H1 (cell line): Measurements from ENCODE around the gene NPTX1. TPM values are rescaled to one million over a fixed set of nuclear protein-coding genes. Genes with fewer than 3 reads are reported as not detected.
A peak's percentile ranks its signal among the peaks of the same experiment; 100 is the strongest.

Experiments
- CTCF ChIA-PET: fragments of 300-600 bp; sonication (Branson Sonifier 250); formaldehyde crosslinking; loops from one replicate; lab custom pipeline; 2021; ENCODE audit not compliant: partially characterized antibody; lab: Charles Lee
- POLR2A ChIA-PET: fragments of 300-600 bp; sonication (Branson Sonifier 250); formaldehyde crosslinking; loops from one replicate; lab custom pipeline; 2021; ENCODE audit warnings: inconsistent platforms; ENCODE audit not compliant: partially characterized antibody; lab: Charles Lee
- DNase-seq, 2 experiments: peaks; one replicate each; pipeline versions ENCODE4 v3.0.0 to v3.0.0-alpha.2; 2010 to 2022; ENCODE audit warnings: low spot score in 2 of 2, low read depth in 1 of 2, mixed read lengths in 1 of 2
- FAIRE-seq: peaks from 2 replicates; lab custom pipeline; 2011; peaks lifted over from hg19 to GRCh38; lab: Jason Lieb, UNC
- H2AFZ ChIP-seq: 2 replicates; pipeline ENCODE4 v1.8.1; 2012; ENCODE audit warnings: low read length, inconsistent platforms
- H2AK5ac ChIP-seq: 2 replicates; pipeline ENCODE4 v1.6.1; 2013; ENCODE audit warnings: low read depth, low read length
- H2BK120ac ChIP-seq: replicated peaks from 2 replicates; pipeline ENCODE3; 2013; ENCODE audit warnings: low read depth, low read length, inconsistent platforms
- H2BK12ac ChIP-seq: 2 replicates; pipeline ENCODE4 v1.6.1; 2013; ENCODE audit warnings: low read depth, low read length
- H2BK15ac ChIP-seq: 2 replicates; pipeline ENCODE4 v1.6.1; 2013; ENCODE audit warnings: low read length
- H2BK20ac ChIP-seq: 2 replicates; pipeline ENCODE4 v1.6.1; 2013; ENCODE audit warnings: low read length
- H2BK5ac ChIP-seq: 2 replicates; pipeline ENCODE4 v1.6.1; 2013; ENCODE audit warnings: low read depth, low read length
- H3K14ac ChIP-seq: 2 replicates; pipeline ENCODE4 v1.6.1; 2013; ENCODE audit warnings: inconsistent platforms; ENCODE audit not compliant: insufficient read length
- H3K18ac ChIP-seq: 2 replicates; pipeline ENCODE4 v1.6.1; 2013; ENCODE audit warnings: low read length; ENCODE audit errors: extremely low read depth
- H3K23ac ChIP-seq: 2 replicates; pipeline ENCODE4 v1.6.1; 2013; ENCODE audit warnings: inconsistent platforms; ENCODE audit not compliant: insufficient read length
- H3K23me2 ChIP-seq: 2 replicates; pipeline ENCODE4 v1.6.1; 2013; ENCODE audit warnings: low read depth, low read length
- H3K27ac ChIP-seq: 2 replicates; pipeline ENCODE4 v1.6.1; 2011; ENCODE audit warnings: low read depth, low read length, inconsistent platforms
- H3K27me3 ChIP-seq, 4 experiments: replicated peaks in 1 of 4; 1 replicate in 1 of 4; 2 replicates in 3 of 4; pipeline versions ENCODE4 v1.6.1 to v1.8.1; 2011 to 2013; ENCODE audit warnings: low read length in 3 of 4, mild to moderate bottlenecking in 3 of 4, inconsistent platforms in 2 of 4, mixed read lengths in 2 of 4, moderate library complexity in 1 of 4; ENCODE audit not compliant: control insufficient read depth in 3 of 4, insufficient read depth in 3 of 4; ENCODE audit errors: extremely low read depth in 1 of 4
- H3K36me3 ChIP-seq, 4 experiments: 2 replicates each; pipeline versions ENCODE4 v1.6.1 to v1.8.1; 2011 to 2013; ENCODE audit warnings: mild to moderate bottlenecking in 4 of 4, low read length in 3 of 4, moderate library complexity in 2 of 4, control low read depth in 1 of 4, inconsistent platforms in 1 of 4; ENCODE audit not compliant: insufficient read depth in 4 of 4, control insufficient read depth in 2 of 4
- H3K4ac ChIP-seq: replicated peaks from 2 replicates; pipeline ENCODE3; 2013; ENCODE audit warnings: low read length, low read depth, mixed read lengths, inconsistent platforms; ENCODE audit not compliant: insufficient read length
- H3K4me1 ChIP-seq, 4 experiments: replicated peaks in 1 of 4; 1 replicate in 1 of 4; 2 replicates in 3 of 4; pipeline versions ENCODE4 v1.6.1 to v1.8.1; 2011 to 2013; ENCODE audit warnings: low read length in 3 of 4, inconsistent platforms in 2 of 4, mixed read lengths in 1 of 4; ENCODE audit not compliant: insufficient read depth in 4 of 4, control insufficient read depth in 3 of 4
- H3K4me2 ChIP-seq, 2 experiments: 2 replicates each; pipeline versions ENCODE4 v1.6.1 to v1.8.1; 2011 to 2013; ENCODE audit warnings: low read depth in 2 of 2, low read length in 2 of 2, control low read depth in 1 of 2, inconsistent platforms in 1 of 2, mild to moderate bottlenecking in 1 of 2; ENCODE audit not compliant: insufficient read depth in 1 of 2
- H3K4me3 ChIP-seq, 4 experiments: fragments of 200-600, 300-600 bp in 1 of 4; sonication (generic), shearing (Covaris generic), sonication (Bioruptor Twin) in 1 of 4; 2 replicates each; pipeline versions ENCODE4 v1.5.1 to v1.8.1; 2011 to 2016; ENCODE audit warnings: low read length in 4 of 4, low read depth in 3 of 4, control low read depth in 2 of 4, inconsistent platforms in 2 of 4, mild to moderate bottlenecking in 2 of 4, mixed read lengths in 1 of 4, moderate library complexity in 1 of 4; ENCODE audit not compliant: insufficient read depth in 2 of 4; ENCODE audit errors: extremely low read depth in 1 of 4
- H3K56ac ChIP-seq: replicated peaks from 2 replicates; pipeline ENCODE3; 2013; ENCODE audit warnings: low read depth, mild to moderate bottlenecking, mixed read lengths, low read length, inconsistent platforms; ENCODE audit not compliant: insufficient read length
- H3K79me1 ChIP-seq: 2 replicates; pipeline ENCODE4 v1.6.1; 2013; ENCODE audit warnings: low read depth, low read length, control low read depth
- H3K79me2 ChIP-seq, 2 experiments: 2 replicates each; pipeline versions ENCODE4 v1.6.1 to v1.8.1; 2012 to 2013; ENCODE audit warnings: low read length in 2 of 2, mild to moderate bottlenecking in 2 of 2, inconsistent platforms in 1 of 2; ENCODE audit not compliant: insufficient read depth in 2 of 2, control insufficient read depth in 1 of 2
- H3K9ac ChIP-seq, 4 experiments: replicated peaks in 1 of 4; 1 replicate in 1 of 4; 2 replicates in 3 of 4; pipeline versions ENCODE4 v1.6.1 to v1.8.1; 2011 to 2013; ENCODE audit warnings: low read depth in 3 of 4, low read length in 3 of 4, control low read depth in 2 of 4, mild to moderate bottlenecking in 2 of 4, moderate library complexity in 2 of 4, inconsistent platforms in 1 of 4; ENCODE audit errors: extremely low read depth in 1 of 4
- H3K9me3 ChIP-seq, 2 experiments: 2 replicates each; pipeline versions ENCODE4 v1.6.1 to v1.8.1; 2012 to 2013; ENCODE audit warnings: mild to moderate bottlenecking in 2 of 2, moderate library complexity in 2 of 2, control low read depth in 1 of 2, inconsistent platforms in 1 of 2, low read depth in 1 of 2, low read length in 1 of 2, mixed read lengths in 1 of 2; ENCODE audit not compliant: insufficient read depth in 2 of 2
- H4K20me1 ChIP-seq, 2 experiments: replicated peaks in 1 of 2; 2 replicates each; pipeline versions ENCODE3 to v1.8.1; 2011 to 2013; ENCODE audit warnings: inconsistent platforms in 2 of 2, low read length in 2 of 2, mild to moderate bottlenecking in 1 of 2; ENCODE audit not compliant: insufficient read depth in 2 of 2, control insufficient read depth in 1 of 2
- H4K5ac ChIP-seq: 2 replicates; pipeline ENCODE4 v1.6.1; 2013; ENCODE audit warnings: low read length, low read depth, mixed read lengths, inconsistent platforms; ENCODE audit not compliant: insufficient read length
- H4K8ac ChIP-seq: 2 replicates; pipeline ENCODE4 v1.8.0; 2013; ENCODE audit warnings: mild to moderate bottlenecking, moderate library complexity, low read length, inconsistent platforms; ENCODE audit not compliant: insufficient read depth; ENCODE audit errors: extremely low read depth
- H4K91ac ChIP-seq: replicated peaks from 2 replicates; pipeline ENCODE3; 2013; ENCODE audit warnings: low read length, mixed read lengths, inconsistent platforms; ENCODE audit not compliant: insufficient read length
- CREB1 ChIP-seq: IDR thresholded peaks from 2 replicates; pipeline ENCODE4 v1.6.1; 2012; ENCODE audit warnings: inconsistent platforms
- E2F6 ChIP-seq: IDR thresholded peaks from 2 replicates; pipeline ENCODE4 v1.6.1; 2012; ENCODE audit warnings: inconsistent platforms
- EZH2 ChIP-seq: fragments of 200-600 bp; sonication (generic); IDR thresholded peaks from 2 replicates; pipeline ENCODE4 v1.7.1; 2012; ENCODE audit warnings: low read depth, mild to moderate bottlenecking, moderate library complexity, low read length, inconsistent platforms; ENCODE audit not compliant: severe bottlenecking
- KDM1A ChIP-seq: fragments of 200-600, 300-600 bp; sonication (generic); IDR thresholded peaks from 2 replicates; pipeline ENCODE4 v1.7.1; 2016; ENCODE audit warnings: mild to moderate bottlenecking, low read length, borderline replicate concordance
- KDM4A ChIP-seq: IDR thresholded peaks from one replicate; pipeline ENCODE4 v1.7.1; 2012; ENCODE audit warnings: low read depth, mild to moderate bottlenecking, moderate library complexity, low read length, inconsistent platforms; ENCODE audit not compliant: severe bottlenecking
- SUZ12 ChIP-seq: fragments of 200-600 bp; sonication (generic); IDR thresholded peaks from 2 replicates; pipeline ENCODE4 v1.6.1; 2012; ENCODE audit warnings: mild to moderate bottlenecking, inconsistent platforms, low read length, moderate library complexity, mixed read lengths
- WGBS, 2 experiments: shearing (Covaris generic) in 1 of 2; methylation state at CpG; one replicate each; pipeline versions ENCODE4 v1.1.6 to v1.1.7; 2013 to 2015; ENCODE audit warnings: low lambda C conversion rate in 2 of 2, mixed read lengths in 2 of 2, inconsistent platforms in 1 of 2, low coverage in 1 of 2, missing lambda C conversion rate in 1 of 2; ENCODE audit not compliant: insufficient replicate concordance in 2 of 2, insufficient coverage in 1 of 2, insufficient read length in 1 of 2; ENCODE audit errors: extremely low coverage in 1 of 2, missing lambda C conversion rate in 1 of 2; 5-methylcytosine and 5-hydroxymethylcytosine counted together
- polyA plus RNA-seq, 7 experiments: library from polyadenylated mRNA; depleted of rRNA in 3 of 7; stranded (reverse) in 5 of 7; unstranded in 2 of 7; fragments of >200 nt in 5 of 7; fragments of 200-250 nt in 2 of 7; gene quantifications; 1 replicate in 5 of 7; 2 replicates in 1 of 7; 4 replicates in 1 of 7; pipeline versions ENCODE4 v1.2.1 to v1.2.3, GENCODE V29; 2011 to 2013; ENCODE audit warnings: missing spikeins in 2 of 7, mixed read lengths in 2 of 7
- total RNA-seq: library from RNA; stranded (reverse); fragmentation: NEBNext Ultra II Directional; extraction: Animal tissue kit (Norgen Biotek cat#: 25700); gene quantifications from 2 replicates; pipeline ENCODE4 v1.2.1, GENCODE V29; 2021

Gene NPTX1
- total and polyA plus RNA-seq, 2 of the 8 experiments (the other 6 are each of a cell fraction or from before 2014, with no cell fraction given), result 12.0 to 17.9 TPM

- Histone ChIP-seq H3K79me2 (no peaks in the 10 kb centered on the region), H3K36me3 (peaks cover 0 to 7% (median 0%) of the 10 kb centered on the region in 4 experiments; a peak in 1 of 8 replicates), H4K91ac (no peak overlapping the region), H2BK15ac (no peak overlapping the region), H3K23me2 (peaks cover 15% of the 10 kb centered on the region; the same call in 1 of the 2 replicates), H3K4me1 (peaks cover 0 to 34% (median 11%) of the 10 kb centered on the region in 4 experiments; a peak in 5 of 7 replicates), H3K9ac (no peak overlapping the region), H2BK120ac (no peak overlapping the region), H3K18ac (no peak overlapping the region), H3K27me3 (peaks cover 81 to 100% (median 97%) of the 10 kb centered on the region in 4 experiments), H4K8ac (0 out of 2 replicates have a peak overlapping the region, but pooled peaks have one; percentile 25), H3K56ac (no peak overlapping the region), H3K4ac (no peak overlapping the region), H3K14ac (no peak overlapping the region), H3K9me3 (no peaks in the 10 kb centered on the region), H2AK5ac (no peak overlapping the region), H2BK20ac (no peak overlapping the region), H3K23ac (no peak overlapping the region), H3K4me3 (peak overlapping the region in 3 of 4 experiments; percentile 19 to 60 (median 26); a peak in 5 of 8 replicates), H3K27ac (no peak overlapping the region), H3K4me2 (peak overlapping the region; percentile 80 to 91), H2BK5ac (no peak overlapping the region), H2BK12ac (no peak overlapping the region), H4K5ac (no peak overlapping the region), H2AFZ (no peak overlapping the region), H4K20me1 (peaks cover 3 to 21% of the 10 kb centered on the region in 2 experiments), H3K79me1 (no peaks in the 10 kb centered on the region)
- no peak for DNase-seq
- peak; percentile 81 for TF ChIP-seq SUZ12
- peak; percentile 0 for TF ChIP-seq KDM4A
- no peak for TF ChIP-seq CREB1
- TF ChIP-seq EZH2, result peak; percentile 59
- peak; percentile 8; the same call in 1 of the 2 replicates for TF ChIP-seq E2F6
- TF ChIP-seq KDM1A, result no peak
- FAIRE-seq, result no peak
- POLR2A ChIA-PET, result interaction anchor here (2.8 kb wide), 1 partner anchor 23 kb away, joined by 18 read pairs; no protein-coding TSS in a partner anchor
- CTCF ChIA-PET, result interaction anchor here (0.6 to 1.9 kb wide), 8 partner anchors 8 to 50 kb away, joined by 3 to 5 read pairs (median 4); no protein-coding TSS in a partner anchor
- WGBS, 2 experiments, result 4% methylated on average over 55 of the region's 84 CpGs; no CpG with 5 or more reads in 1 of the 2 experiments
Observed at GRCh38 chr17:80476877-80477646, 655 bp upstream of the NPTX1 start.
